ENCODE measurements around the gene COPB2.

- TF ChIP-seq POLR2AphosphoS5 (IDR thresholded peaks at IDR 0.05) (no peak), CTCF (IDR thresholded peaks at IDR 0.05) (no peak), POLR2A (IDR thresholded peaks at IDR 0.05) (no peak)
Measured at GRCh38 chr3:139388821-139389551, 461 bp downstream of the COPB2 start.
